Panc1 (cell line): Measurements from ENCODE around the gene FGFBP1. TPM values are rescaled to one million over a fixed set of nuclear protein-coding genes. Genes with fewer than 3 reads are reported as not detected.

ENCODE experiments used
- ATAC-seq: fragments of 200-7000 bp; cut with Tn5 transposase; 2 replicates; pipeline ENCODE4 v1.9.1; 2020; ENCODE audit warnings: mild to moderate bottlenecking, moderate library complexity
- BruUV-seq: library from RNA; stranded (reverse); fragments of 400-500 nt; replicated peaks from 2 replicates; lab custom pipeline; 2021; lab: Mats Ljungman, UMichigan
- CTCF ChIA-PET: fragments of 300-600 bp; sonication (Branson Sonifier 250); formaldehyde crosslinking; loops from one replicate; lab custom pipeline; 2022; ENCODE audit warnings: antibody characterized with exemption; lab: Charles Lee
- POLR2A ChIA-PET: fragments of 300-600 bp; sonication (Branson Sonifier 250); formaldehyde crosslinking; loops from one replicate; lab custom pipeline; 2022; ENCODE audit warnings: antibody characterized with exemption; lab: Charles Lee
- DNase-seq: peaks from one replicate; pipeline ENCODE4 v3.0.0-alpha.2; 2010; ENCODE audit warnings: low read depth, low spot score
- H3K27ac ChIP-seq: 2 replicates; pipeline ENCODE4 v1.5.1; 2011; ENCODE audit warnings: mild to moderate bottlenecking, low read length, inconsistent platforms
- H3K27me3 ChIP-seq: fragments of 200-500 bp; sonication (Bioruptor generic); 2 replicates; pipeline ENCODE4 v1.6.0; 2014; ENCODE audit warnings: low read length, inconsistent platforms; ENCODE audit not compliant: control insufficient read depth, insufficient read depth
- H3K36me3 ChIP-seq: fragments of 200-500 bp; sonication (Bioruptor generic); 2 replicates; pipeline ENCODE4 v1.5.1; 2014; ENCODE audit warnings: inconsistent platforms, mild to moderate bottlenecking, low read length, moderate library complexity; ENCODE audit not compliant: control insufficient read depth, insufficient read depth
- H3K4me1 ChIP-seq: 2 replicates; pipeline ENCODE4 v1.5.1; 2011; ENCODE audit warnings: inconsistent platforms, mild to moderate bottlenecking, low read length, moderate library complexity; ENCODE audit not compliant: control insufficient read depth, insufficient read depth
- H3K4me3 ChIP-seq, 2 experiments: 2 replicates each; pipeline ENCODE4 v1.5.1; 2011 to 2012; ENCODE audit warnings: low read depth in 2 of 2, low read length in 2 of 2, mild to moderate bottlenecking in 2 of 2, inconsistent platforms in 1 of 2, moderate library complexity in 1 of 2
- H3K9me3 ChIP-seq: fragments of 200-500 bp; sonication (Bioruptor generic); 2 replicates; pipeline ENCODE4 v1.5.1; 2014; ENCODE audit warnings: low read depth, mild to moderate bottlenecking, inconsistent platforms, low read length, moderate library complexity; ENCODE audit not compliant: control insufficient read depth, insufficient read depth
- POLR2AphosphoS5 ChIP-seq: IDR thresholded peaks from 2 replicates; pipeline ENCODE4 v1.6.1; 2012; ENCODE audit warnings: mild to moderate bottlenecking, low read depth, low read length, moderate library complexity
- SIN3A ChIP-seq: IDR thresholded peaks from 2 replicates; pipeline ENCODE4 v1.6.1; 2012; ENCODE audit warnings: low read depth, mild to moderate bottlenecking, low read length, moderate library complexity, borderline replicate concordance; ENCODE audit not compliant: insufficient read depth
- TCF7L2 ChIP-seq: IDR thresholded peaks from 2 replicates; pipeline ENCODE4 v1.6.1; 2011; ENCODE audit warnings: mild to moderate bottlenecking, low read depth, low read length, inconsistent platforms
- in situ Hi-C: cut with HindIII; loops from 2 replicates; pipeline ENCODE4 v1.10.0; 2016; ENCODE audit warnings: low sequenced_read_pairs, low pct_unique_long_range_greater_than_20kb
- intact Hi-C: fragments of 100-400 bp; cut with micrococcal nuclease; formaldehyde crosslinking; loops from one replicate; pipeline ENCODE4 v1.10.0; 2022; ENCODE audit not compliant: unreplicated experiment
- total RNA-seq: library from RNA; stranded (reverse); gene quantifications from one replicate; pipeline ENCODE4 v1.2.1, GENCODE V29; 2021; ENCODE audit not compliant: unreplicated experiment
- TF ChIP-seq, protein P1 (sequence below): fragments of 450-650 bp; IDR thresholded peaks from 2 replicates; pipeline ENCODE4 v1.5.1; 2017; ENCODE audit warnings: mild to moderate bottlenecking
- TF ChIP-seq, protein P2 (sequence below), 2 experiments: IDR thresholded peaks; 2 replicates each; pipeline ENCODE4 v1.6.1; 2011 to 2012; ENCODE audit warnings: low read depth in 2 of 2, control low read depth in 1 of 2, low read length in 1 of 2, mild to moderate bottlenecking in 1 of 2, moderate library complexity in 1 of 2; ENCODE audit not compliant: insufficient read depth in 1 of 2

Gene FGFBP1
- total RNA-seq, 1 experiment from 2014 or later: 0.39 TPM

DNA sequence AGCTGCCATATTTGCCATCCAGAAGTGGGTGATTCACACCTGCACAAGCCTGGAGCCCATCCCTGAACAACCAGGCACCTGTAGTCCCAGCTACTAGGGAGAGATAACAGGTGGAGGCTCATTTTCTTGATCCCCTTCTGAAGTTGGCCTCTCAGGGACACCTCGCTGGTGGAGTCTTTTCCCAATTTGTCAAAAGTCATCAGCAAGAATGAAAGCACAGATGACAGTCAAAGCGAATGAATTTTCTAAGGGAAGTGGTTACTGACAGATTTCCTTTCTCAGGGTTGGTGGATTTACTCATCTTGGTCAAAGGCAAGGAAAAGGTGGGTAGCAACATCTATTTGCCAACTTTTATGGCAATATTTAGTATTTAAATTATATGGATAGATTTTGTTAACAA, 36.5 kb downstream of the FGFBP1 start:
- POLR2A ChIA-PET: no interaction called here

DNA sequence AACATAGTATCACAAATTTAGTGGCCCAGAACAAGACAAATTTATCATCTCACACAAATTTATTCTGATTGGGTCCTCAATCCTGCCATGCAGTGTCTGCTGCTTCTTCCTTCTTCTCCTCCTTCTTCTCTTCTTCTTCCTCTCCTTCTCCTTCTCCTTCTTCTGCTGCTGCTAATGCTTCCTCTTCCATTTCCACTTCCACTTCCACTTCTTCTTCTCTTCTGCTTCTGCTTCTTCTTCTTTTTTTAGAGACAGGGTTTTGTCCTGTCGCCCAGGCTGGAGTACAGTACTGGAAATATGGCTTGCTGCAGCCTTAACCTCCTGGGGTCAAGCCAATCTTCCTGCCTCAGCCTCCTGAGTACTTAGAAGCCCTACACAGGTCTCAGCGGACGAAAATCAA, 37.5 kb downstream of the FGFBP1 start:
- BruUV-seq: no TSS peak
- POLR2A ChIA-PET: no interaction called here
- intact Hi-C loops: no loop called here

More for the DNA sequence above, 36.5 kb downstream of the FGFBP1 start:
- H3K4me1 ChIP-seq: no peaks in the 10 kb centered on the region
- H3K4me3 ChIP-seq: no peak overlapping the region
- H3K27me3 ChIP-seq: no peaks in the 10 kb centered on the region
- BruUV-seq: no TSS peak
- CTCF ChIA-PET: no interaction called here
- in situ Hi-C loops (no loop called here), intact Hi-C loops (no loop called here)
- ATAC-seq: no peak
- no peaks in the 10 kb centered on the region for H3K9me3 ChIP-seq
- no peak for DNase-seq
- TF ChIP-seq, protein P1, sequence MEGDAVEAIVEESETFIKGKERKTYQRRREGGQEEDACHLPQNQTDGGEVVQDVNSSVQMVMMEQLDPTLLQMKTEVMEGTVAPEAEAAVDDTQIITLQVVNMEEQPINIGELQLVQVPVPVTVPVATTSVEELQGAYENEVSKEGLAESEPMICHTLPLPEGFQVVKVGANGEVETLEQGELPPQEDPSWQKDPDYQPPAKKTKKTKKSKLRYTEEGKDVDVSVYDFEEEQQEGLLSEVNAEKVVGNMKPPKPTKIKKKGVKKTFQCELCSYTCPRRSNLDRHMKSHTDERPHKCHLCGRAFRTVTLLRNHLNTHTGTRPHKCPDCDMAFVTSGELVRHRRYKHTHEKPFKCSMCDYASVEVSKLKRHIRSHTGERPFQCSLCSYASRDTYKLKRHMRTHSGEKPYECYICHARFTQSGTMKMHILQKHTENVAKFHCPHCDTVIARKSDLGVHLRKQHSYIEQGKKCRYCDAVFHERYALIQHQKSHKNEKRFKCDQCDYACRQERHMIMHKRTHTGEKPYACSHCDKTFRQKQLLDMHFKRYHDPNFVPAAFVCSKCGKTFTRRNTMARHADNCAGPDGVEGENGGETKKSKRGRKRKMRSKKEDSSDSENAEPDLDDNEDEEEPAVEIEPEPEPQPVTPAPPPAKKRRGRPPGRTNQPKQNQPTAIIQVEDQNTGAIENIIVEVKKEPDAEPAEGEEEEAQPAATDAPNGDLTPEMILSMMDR: no peak
- TF ChIP-seq, protein P2, sequence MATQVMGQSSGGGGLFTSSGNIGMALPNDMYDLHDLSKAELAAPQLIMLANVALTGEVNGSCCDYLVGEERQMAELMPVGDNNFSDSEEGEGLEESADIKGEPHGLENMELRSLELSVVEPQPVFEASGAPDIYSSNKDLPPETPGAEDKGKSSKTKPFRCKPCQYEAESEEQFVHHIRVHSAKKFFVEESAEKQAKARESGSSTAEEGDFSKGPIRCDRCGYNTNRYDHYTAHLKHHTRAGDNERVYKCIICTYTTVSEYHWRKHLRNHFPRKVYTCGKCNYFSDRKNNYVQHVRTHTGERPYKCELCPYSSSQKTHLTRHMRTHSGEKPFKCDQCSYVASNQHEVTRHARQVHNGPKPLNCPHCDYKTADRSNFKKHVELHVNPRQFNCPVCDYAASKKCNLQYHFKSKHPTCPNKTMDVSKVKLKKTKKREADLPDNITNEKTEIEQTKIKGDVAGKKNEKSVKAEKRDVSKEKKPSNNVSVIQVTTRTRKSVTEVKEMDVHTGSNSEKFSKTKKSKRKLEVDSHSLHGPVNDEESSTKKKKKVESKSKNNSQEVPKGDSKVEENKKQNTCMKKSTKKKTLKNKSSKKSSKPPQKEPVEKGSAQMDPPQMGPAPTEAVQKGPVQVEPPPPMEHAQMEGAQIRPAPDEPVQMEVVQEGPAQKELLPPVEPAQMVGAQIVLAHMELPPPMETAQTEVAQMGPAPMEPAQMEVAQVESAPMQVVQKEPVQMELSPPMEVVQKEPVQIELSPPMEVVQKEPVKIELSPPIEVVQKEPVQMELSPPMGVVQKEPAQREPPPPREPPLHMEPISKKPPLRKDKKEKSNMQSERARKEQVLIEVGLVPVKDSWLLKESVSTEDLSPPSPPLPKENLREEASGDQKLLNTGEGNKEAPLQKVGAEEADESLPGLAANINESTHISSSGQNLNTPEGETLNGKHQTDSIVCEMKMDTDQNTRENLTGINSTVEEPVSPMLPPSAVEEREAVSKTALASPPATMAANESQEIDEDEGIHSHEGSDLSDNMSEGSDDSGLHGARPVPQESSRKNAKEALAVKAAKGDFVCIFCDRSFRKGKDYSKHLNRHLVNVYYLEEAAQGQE (IDR thresholded peaks at IDR 0.05; ENCODE audit: insufficient read depth in 1 of 2, low read depth in 2 of 2, low read length in 1 of 2): no peak
- TF ChIP-seq SIN3A (no peak), TCF7L2 (no peak), POLR2AphosphoS5 (no peak)
- H3K36me3 ChIP-seq: no peaks in the 10 kb centered on the region
- H3K27ac ChIP-seq: no peak overlapping the region

More for the DNA sequence above, 37.5 kb downstream of the FGFBP1 start:
- H3K36me3 ChIP-seq: no peaks in the 10 kb centered on the region
- no peaks in the 10 kb centered on the region for H3K27me3 ChIP-seq
- no peak overlapping the region for H3K4me3 ChIP-seq
- DNase-seq: no peak
- CTCF ChIA-PET: no interaction called here
- TF ChIP-seq POLR2AphosphoS5 (no peak), SIN3A (no peak), TCF7L2 (no peak)
- TF ChIP-seq, protein P2 (IDR thresholded peaks at IDR 0.05; ENCODE audit: insufficient read depth in 1 of 2, low read depth in 2 of 2, low read length in 1 of 2): no peak
- TF ChIP-seq, protein P1: no peak
- no peak overlapping the region for H3K27ac ChIP-seq
- no peaks in the 10 kb centered on the region for H3K9me3 ChIP-seq
- in situ Hi-C loops: no loop called here
- H3K4me1 ChIP-seq: no peaks in the 10 kb centered on the region
- ATAC-seq: no peak
